Adipocyte (in vitro differentiated cells): ENCODE measurements around the gene METTL21C.
A peak's percentile ranks its signal among the peaks of the same experiment; 100 is the strongest.

Source experiments
- DNase-seq: peaks from one replicate; pipeline ENCODE4 v3.0.0-alpha.2; 2015; ENCODE audit warnings: low read depth
- H3K27me3 ChIP-seq: replicated peaks from 2 replicates; pipeline ENCODE4 v1.7.0; 2013; ENCODE audit warnings: mild to moderate bottlenecking, low read length, moderate library complexity; ENCODE audit not compliant: control insufficient read depth, insufficient read depth
- H3K36me3 ChIP-seq: 2 replicates; pipeline ENCODE4 v1.7.0; 2013; ENCODE audit warnings: low read length, mild to moderate bottlenecking, moderate library complexity; ENCODE audit not compliant: control insufficient read depth, insufficient read depth, severe bottlenecking
- H3K4me1 ChIP-seq: 2 replicates; pipeline ENCODE4 v1.7.0; 2013; ENCODE audit warnings: mild to moderate bottlenecking, low read length, moderate library complexity; ENCODE audit not compliant: control insufficient read depth, insufficient read depth
- H3K4me3 ChIP-seq: 2 replicates; pipeline ENCODE4 v1.7.0; 2013; ENCODE audit warnings: mild to moderate bottlenecking, low read length, moderate library complexity
- H3K9ac ChIP-seq: 2 replicates; pipeline ENCODE4 v1.7.0; 2013; ENCODE audit warnings: mild to moderate bottlenecking, low read length, moderate library complexity
- H3K9me3 ChIP-seq: 2 replicates; pipeline ENCODE4 v1.7.0; 2013; ENCODE audit warnings: mild to moderate bottlenecking, low read length, moderate library complexity; ENCODE audit not compliant: control insufficient read depth

The METTL21C gene

DNA sequence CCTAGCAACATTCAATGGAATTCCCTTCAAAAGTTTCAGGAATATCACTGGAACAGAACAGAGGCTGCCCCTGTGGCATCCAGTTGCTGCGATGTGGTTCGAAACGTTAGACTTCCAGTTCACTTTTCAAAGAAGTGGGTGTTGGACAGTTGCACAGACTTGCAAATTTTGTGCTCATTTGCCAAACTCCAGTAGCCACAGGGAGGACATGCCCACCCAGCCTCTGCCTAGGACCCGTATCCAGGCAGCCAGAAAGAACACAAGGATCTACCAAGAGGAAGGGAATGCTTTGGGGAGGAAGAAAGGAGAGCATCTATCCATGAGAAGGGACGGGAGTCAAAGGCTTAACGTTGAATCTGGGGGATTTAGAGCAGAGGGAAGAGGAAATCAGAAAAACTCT is at the start of gene METTL21C:
METTL21C (minus strand) TSS at position 108 of the 400 bp plus-strand sequence. CDS start 546 bp downstream, outside the sequence.
- Histone ChIP-seq H3K36me3 (no peaks in the 10 kb centered on the region), H3K27me3 (peaks cover 9% of the 10 kb centered on the region), H3K4me1 (peaks cover 20% of the 10 kb centered on the region), H3K4me3 (peak within 1 kb of the TSS; percentile 52), H3K9ac (peak within 1 kb of the TSS; percentile 63), H3K9me3 (peaks cover 11% of the 10 kb centered on the region)
- no peak for DNase-seq

DNA sequence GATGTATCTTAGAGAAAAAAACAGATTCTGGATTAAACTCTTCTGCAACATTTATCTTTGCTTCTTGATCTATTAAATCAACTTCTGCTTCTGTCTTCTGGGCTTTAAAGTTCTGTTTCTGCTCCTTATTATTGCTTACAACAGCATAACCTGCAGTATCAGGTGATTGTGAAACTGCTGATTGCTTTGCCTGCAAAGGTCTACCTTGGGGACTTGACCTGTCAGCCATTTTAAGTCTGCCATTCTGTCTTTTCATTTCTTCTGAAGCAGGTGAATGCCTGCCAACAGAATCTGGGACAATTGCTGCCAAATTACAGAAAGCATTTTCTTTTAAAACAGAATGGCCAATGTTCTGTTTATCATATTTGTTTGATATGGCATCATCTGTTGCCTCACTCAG is 47.7 kb upstream of the METTL21C start:
- H3K27me3 ChIP-seq, result peaks cover 36% of the 10 kb centered on the region
- H3K36me3 ChIP-seq, result no peaks in the 10 kb centered on the region
- peaks cover 30% of the 10 kb centered on the region for H3K9me3 ChIP-seq
- no peak overlapping the region for H3K4me3 ChIP-seq
- DNase-seq, result no peak
- H3K9ac ChIP-seq, result no peak overlapping the region
- H3K4me1 ChIP-seq, result no peaks in the 10 kb centered on the region

DNA sequence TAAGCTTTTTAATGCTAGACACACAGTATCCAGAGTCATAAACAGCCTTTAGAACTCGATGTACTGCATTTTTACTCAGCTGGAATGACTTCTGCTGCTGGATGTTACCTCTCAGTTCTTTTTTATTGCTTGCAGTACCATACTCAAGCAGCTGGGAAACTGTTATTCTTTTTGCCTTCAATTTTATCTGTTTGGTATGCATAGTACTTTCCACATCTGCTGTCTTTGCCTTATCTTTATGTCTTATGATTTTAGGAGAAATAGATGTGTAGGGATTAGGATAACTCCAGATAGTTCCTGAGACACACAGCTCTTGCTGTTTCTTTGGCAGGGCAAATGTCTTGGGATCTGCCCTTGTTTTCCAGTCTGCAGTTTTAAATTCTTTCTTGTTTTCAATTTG is 47.3 kb upstream of the METTL21C start:
- no peak for DNase-seq
- peaks cover 40% of the 10 kb centered on the region for H3K27me3 ChIP-seq
- no peak overlapping the region for H3K9ac ChIP-seq
- H3K4me1 ChIP-seq, result no peaks in the 10 kb centered on the region
- peaks cover 35% of the 10 kb centered on the region for H3K9me3 ChIP-seq
- no peaks in the 10 kb centered on the region for H3K36me3 ChIP-seq
- H3K4me3 ChIP-seq, result no peak overlapping the region

DNA sequence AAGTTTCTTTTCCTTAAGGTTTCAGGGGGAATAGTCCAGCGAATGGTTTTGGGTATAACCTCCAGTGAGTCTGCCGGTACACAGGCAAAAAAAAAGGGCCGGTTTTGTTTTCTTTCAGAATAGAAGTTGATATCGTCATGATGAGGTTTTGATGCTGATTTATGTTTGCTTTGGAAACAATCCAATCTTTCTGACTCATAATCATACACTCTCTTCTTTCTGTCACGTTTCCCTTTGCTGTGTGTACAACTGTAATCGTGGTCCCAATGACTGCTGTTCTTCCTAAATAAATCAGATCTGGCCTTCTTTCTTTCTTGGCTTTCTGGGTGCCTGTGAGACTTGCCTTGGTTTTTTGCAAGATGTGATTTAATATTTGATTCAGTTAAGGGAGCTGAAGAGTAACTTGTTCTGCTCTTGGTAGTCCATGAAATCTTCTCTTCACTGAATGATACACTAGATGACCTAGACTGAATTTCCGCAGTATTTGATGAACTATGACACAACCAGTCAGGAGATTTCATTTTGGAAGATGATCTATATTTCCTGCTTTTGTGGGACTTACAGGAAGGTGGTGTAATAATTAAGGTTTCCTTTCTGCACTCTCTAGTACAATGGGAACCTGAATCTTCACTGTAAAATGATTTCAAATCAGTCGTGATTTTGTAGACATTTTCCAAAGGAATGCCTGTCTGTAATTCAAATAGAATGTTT is 34.9 kb upstream of the METTL21C start:
- peak; percentile 78 for DNase-seq
- peak overlapping the region; percentile 18 for H3K9ac ChIP-seq
- peaks cover 19% of the 10 kb centered on the region for H3K4me1 ChIP-seq
- H3K36me3 ChIP-seq, result no peaks in the 10 kb centered on the region
- peaks cover 3% of the 10 kb centered on the region for H3K27me3 ChIP-seq
- H3K9me3 ChIP-seq, result no peaks in the 10 kb centered on the region
- peak overlapping the region; percentile 69 for H3K4me3 ChIP-seq

DNA sequence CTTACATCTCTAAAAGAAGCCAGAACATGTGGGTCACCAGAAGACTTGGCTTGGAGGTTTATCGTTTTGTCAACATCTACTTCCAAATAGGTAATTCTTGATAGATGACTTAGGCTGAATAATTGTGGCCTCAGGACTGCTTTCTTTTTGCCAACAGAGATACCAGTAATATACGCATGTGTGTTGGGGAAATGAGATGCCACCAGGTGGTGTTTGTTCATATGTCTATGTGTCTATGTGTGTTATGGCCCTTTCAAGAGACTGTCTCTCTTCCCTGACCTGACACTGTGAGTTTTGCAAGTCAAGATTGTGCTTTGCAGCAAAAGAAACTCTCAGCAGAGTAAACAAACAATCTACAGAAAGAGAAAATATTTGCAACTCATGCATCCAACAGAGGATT is 31.6 kb upstream of the METTL21C start:
- Histone ChIP-seq H3K9ac (no peak overlapping the region), H3K27me3 (no peaks in the 10 kb centered on the region), H3K36me3 (no peaks in the 10 kb centered on the region), H3K9me3 (no peaks in the 10 kb centered on the region), H3K4me1 (peaks cover 28% of the 10 kb centered on the region), H3K4me3 (no peak overlapping the region)
- no peak for DNase-seq

DNA sequence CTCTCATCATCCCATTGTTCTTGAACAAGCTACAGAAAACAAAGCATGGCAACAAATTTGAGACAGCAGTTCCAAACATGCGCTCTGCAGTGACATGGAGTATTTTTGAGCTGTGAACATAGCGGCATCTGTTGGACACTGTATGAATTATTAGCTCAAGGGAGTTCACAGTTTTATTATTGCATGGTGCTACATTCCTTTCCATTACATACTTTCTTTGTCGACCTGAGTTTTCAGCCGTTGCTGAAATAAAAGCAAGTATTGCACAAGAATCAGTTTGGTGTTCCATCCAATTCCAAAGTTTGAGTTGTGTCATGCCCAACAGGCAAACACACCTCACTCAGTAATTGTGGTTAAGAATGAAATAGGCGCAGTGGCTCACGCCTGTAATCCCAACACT is 30.1 kb upstream of the METTL21C start:
- Histone ChIP-seq H3K4me1 (peaks cover 16% of the 10 kb centered on the region), H3K36me3 (no peaks in the 10 kb centered on the region), H3K9me3 (no peaks in the 10 kb centered on the region), H3K4me3 (no peak overlapping the region), H3K9ac (no peak overlapping the region), H3K27me3 (no peaks in the 10 kb centered on the region)
- DNase-seq, result peak; percentile 47

DNA sequence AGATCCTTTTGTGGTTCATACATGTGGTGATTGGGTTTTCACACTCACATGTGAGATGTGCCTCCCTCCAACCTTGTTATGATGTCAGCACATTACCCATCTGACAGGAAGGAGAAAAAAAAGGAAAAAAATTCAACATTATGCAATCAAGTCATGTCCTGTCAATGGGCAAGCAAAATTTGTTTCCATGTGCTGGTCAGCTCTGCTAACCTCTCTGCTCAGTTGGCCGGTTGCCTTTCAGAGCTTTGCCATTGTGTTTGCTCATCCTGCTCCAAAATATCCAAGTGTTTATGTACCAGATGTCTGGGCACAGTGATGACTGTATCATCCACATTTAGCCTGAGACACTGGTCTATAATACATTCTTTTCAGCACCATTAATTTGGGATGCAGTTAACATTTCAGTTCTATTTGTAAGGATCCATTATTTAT is 27.0 kb upstream of the METTL21C start:
- Histone ChIP-seq H3K9me3 (no peaks in the 10 kb centered on the region), H3K36me3 (no peaks in the 10 kb centered on the region), H3K4me1 (peaks cover 14% of the 10 kb centered on the region), H3K27me3 (no peaks in the 10 kb centered on the region), H3K9ac (no peak overlapping the region), H3K4me3 (no peak overlapping the region)
- no peak for DNase-seq

DNA sequence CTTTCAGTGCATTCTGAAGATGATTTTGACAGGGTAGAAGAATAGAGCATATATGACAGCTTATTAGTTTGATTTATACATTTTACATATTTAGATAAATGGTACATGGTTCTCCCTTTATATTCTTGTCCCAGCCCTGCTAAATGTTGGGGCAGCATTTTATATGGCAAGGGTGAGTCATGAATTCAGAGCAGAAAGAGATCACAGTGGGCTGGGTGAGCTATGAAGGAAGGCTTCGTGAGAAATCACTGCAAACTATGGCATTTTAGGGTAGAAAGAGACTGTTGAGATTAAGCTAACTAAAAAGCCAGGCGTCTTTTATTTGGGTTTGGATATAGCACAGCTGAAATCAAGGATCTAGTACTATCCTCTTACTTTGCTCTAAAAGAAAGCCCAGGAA is 23.9 kb upstream of the METTL21C start:
- Histone ChIP-seq H3K27me3 (no peaks in the 10 kb centered on the region), H3K9me3 (no peaks in the 10 kb centered on the region), H3K36me3 (no peaks in the 10 kb centered on the region), H3K4me3 (no peak overlapping the region), H3K4me1 (peaks cover 14% of the 10 kb centered on the region), H3K9ac (no peak overlapping the region)
- peak; percentile 33 for DNase-seq

DNA sequence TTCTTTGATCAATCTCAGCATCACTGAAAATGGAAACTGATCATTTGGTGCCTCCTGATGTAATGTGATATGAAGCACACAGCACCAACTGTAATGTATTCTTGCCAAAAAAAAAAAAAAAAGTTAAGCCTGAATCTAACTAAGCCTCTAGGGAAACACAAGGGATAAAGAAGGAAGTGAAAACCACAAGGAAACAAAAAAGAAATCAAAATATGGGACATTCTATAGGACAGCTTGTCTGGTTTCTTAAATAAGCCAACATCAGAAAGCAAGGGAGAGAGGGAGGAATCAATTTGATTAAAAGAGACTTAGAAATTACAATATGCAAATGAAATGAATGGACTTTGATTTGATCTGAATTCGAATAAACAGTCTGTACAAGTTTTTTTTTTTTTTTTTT is 20.6 kb upstream of the METTL21C start:
- Histone ChIP-seq H3K4me1 (peaks cover 10% of the 10 kb centered on the region), H3K27me3 (no peaks in the 10 kb centered on the region), H3K36me3 (no peaks in the 10 kb centered on the region), H3K9me3 (no peaks in the 10 kb centered on the region), H3K4me3 (no peak overlapping the region), H3K9ac (no peak overlapping the region)
- no peak for DNase-seq

DNA sequence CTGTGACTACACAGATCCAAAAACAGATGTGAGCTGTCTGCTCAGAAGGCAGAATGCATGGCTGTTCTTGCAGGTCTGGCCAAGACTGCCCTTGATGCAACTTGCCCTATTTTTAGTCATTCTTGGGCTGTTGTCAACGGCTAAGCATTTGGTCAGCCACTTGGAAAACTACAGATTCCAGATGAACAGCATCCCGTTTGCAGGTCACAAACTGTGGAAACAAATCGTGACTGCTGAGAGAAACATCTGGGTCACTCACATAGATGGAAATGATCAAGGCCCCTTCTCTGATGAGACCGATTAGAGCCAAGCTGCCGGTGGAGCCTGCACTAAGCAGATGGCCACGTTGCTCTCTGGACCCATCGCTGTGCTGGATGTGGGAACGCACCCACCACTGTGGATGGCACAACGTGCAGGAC is 15.4 kb upstream of the METTL21C start:
- no peak for DNase-seq
- Histone ChIP-seq H3K9me3 (no peaks in the 10 kb centered on the region), H3K4me3 (no peak overlapping the region), H3K36me3 (no peaks in the 10 kb centered on the region), H3K9ac (no peak overlapping the region), H3K27me3 (no peaks in the 10 kb centered on the region), H3K4me1 (peaks cover 37% of the 10 kb centered on the region)

DNA sequence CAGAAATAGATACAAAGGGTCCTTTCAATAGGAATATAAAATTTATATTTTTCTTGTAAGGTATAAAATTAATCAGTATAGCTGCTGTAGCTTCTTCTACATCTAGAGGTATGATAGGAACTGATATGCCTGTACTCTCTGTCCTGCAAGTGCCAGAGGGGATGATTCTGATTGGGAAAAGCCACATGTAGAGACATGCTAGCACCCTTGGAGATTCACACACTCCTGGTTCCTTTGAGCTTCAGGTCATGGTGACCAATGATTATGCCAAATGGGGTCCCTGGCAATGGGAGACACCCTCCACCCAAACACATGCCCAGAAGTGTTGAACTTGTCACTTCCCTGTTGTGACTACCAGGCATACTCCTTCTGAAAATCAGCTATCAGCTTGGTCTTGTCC is 14.7 kb upstream of the METTL21C start:
- H3K4me3 ChIP-seq, result no peak overlapping the region
- H3K36me3 ChIP-seq, result no peaks in the 10 kb centered on the region
- no peak overlapping the region for H3K9ac ChIP-seq
- DNase-seq, result no peak
- H3K27me3 ChIP-seq, result no peaks in the 10 kb centered on the region
- H3K9me3 ChIP-seq, result no peaks in the 10 kb centered on the region
- H3K4me1 ChIP-seq, result peaks cover 45% of the 10 kb centered on the region

DNA sequence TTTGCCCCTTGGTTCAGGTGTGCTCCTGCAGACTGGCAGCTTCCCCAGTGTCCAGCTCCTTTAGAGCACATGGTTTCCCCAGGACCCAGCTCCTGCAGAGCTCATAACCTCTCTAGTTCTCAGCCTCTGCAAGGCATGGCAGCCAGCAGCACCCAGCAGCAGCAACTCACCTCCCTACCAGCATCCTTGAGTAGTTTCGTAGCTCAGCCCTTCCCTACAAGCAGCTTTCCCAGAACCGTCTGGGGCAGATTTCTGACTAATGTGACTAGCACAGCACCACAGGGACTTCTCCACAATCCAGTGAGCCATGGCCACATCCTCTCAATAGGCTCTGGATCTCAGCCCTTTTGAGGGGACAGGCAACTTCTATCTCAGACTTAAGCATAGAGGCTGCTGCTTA is 14.1 kb upstream of the METTL21C start:
- peaks cover 49% of the 10 kb centered on the region for H3K4me1 ChIP-seq
- no peak overlapping the region for H3K4me3 ChIP-seq
- H3K9me3 ChIP-seq, result no peaks in the 10 kb centered on the region
- H3K27me3 ChIP-seq, result no peaks in the 10 kb centered on the region
- no peaks in the 10 kb centered on the region for H3K36me3 ChIP-seq
- H3K9ac ChIP-seq, result no peak overlapping the region
- no peak for DNase-seq
